H1 (cell line): ENCODE data around the gene CRIP1. TPM values are rescaled to one million over a fixed set of nuclear protein-coding genes. Genes with fewer than 3 reads are reported as not detected.

Experiments
- CTCF ChIA-PET: fragments of 300-600 bp; sonication (Branson Sonifier 250); formaldehyde crosslinking; loops from one replicate; lab custom pipeline; 2021; ENCODE audit not compliant: partially characterized antibody; lab: Charles Lee
- POLR2A ChIA-PET: fragments of 300-600 bp; sonication (Branson Sonifier 250); formaldehyde crosslinking; loops from one replicate; lab custom pipeline; 2021; ENCODE audit warnings: inconsistent platforms; ENCODE audit not compliant: partially characterized antibody; lab: Charles Lee
- DNase-seq, 2 experiments: peaks; one replicate each; pipeline versions ENCODE4 v3.0.0 to v3.0.0-alpha.2; 2010 to 2022; ENCODE audit warnings: low spot score in 2 of 2, low read depth in 1 of 2, mixed read lengths in 1 of 2
- FAIRE-seq: peaks from 2 replicates; lab custom pipeline; 2011; peaks lifted over from hg19 to GRCh38; lab: Jason Lieb, UNC
- H2AFZ ChIP-seq: 2 replicates; pipeline ENCODE4 v1.8.1; 2012; ENCODE audit warnings: low read length, inconsistent platforms
- H2AK5ac ChIP-seq: 2 replicates; pipeline ENCODE4 v1.6.1; 2013; ENCODE audit warnings: low read depth, low read length
- H2BK120ac ChIP-seq: replicated peaks from 2 replicates; pipeline ENCODE3; 2013; ENCODE audit warnings: low read depth, low read length, inconsistent platforms
- H2BK12ac ChIP-seq: 2 replicates; pipeline ENCODE4 v1.6.1; 2013; ENCODE audit warnings: low read depth, low read length
- H2BK15ac ChIP-seq: 2 replicates; pipeline ENCODE4 v1.6.1; 2013; ENCODE audit warnings: low read length
- H2BK20ac ChIP-seq: 2 replicates; pipeline ENCODE4 v1.6.1; 2013; ENCODE audit warnings: low read length
- H2BK5ac ChIP-seq: 2 replicates; pipeline ENCODE4 v1.6.1; 2013; ENCODE audit warnings: low read depth, low read length
- H3K14ac ChIP-seq: 2 replicates; pipeline ENCODE4 v1.6.1; 2013; ENCODE audit warnings: inconsistent platforms; ENCODE audit not compliant: insufficient read length
- H3K18ac ChIP-seq: 2 replicates; pipeline ENCODE4 v1.6.1; 2013; ENCODE audit warnings: low read length; ENCODE audit errors: extremely low read depth
- H3K23ac ChIP-seq: 2 replicates; pipeline ENCODE4 v1.6.1; 2013; ENCODE audit warnings: inconsistent platforms; ENCODE audit not compliant: insufficient read length
- H3K23me2 ChIP-seq: 2 replicates; pipeline ENCODE4 v1.6.1; 2013; ENCODE audit warnings: low read depth, low read length
- H3K27ac ChIP-seq: 2 replicates; pipeline ENCODE4 v1.6.1; 2011; ENCODE audit warnings: low read depth, low read length, inconsistent platforms
- H3K27me3 ChIP-seq, 4 experiments: replicated peaks in 1 of 4; 1 replicate in 1 of 4; 2 replicates in 3 of 4; pipeline versions ENCODE4 v1.6.1 to v1.8.1; 2011 to 2013; ENCODE audit warnings: low read length in 3 of 4, mild to moderate bottlenecking in 3 of 4, inconsistent platforms in 2 of 4, mixed read lengths in 2 of 4, moderate library complexity in 1 of 4; ENCODE audit not compliant: control insufficient read depth in 3 of 4, insufficient read depth in 3 of 4; ENCODE audit errors: extremely low read depth in 1 of 4
- H3K36me3 ChIP-seq, 4 experiments: 2 replicates each; pipeline versions ENCODE4 v1.6.1 to v1.8.1; 2011 to 2013; ENCODE audit warnings: mild to moderate bottlenecking in 4 of 4, low read length in 3 of 4, moderate library complexity in 2 of 4, control low read depth in 1 of 4, inconsistent platforms in 1 of 4; ENCODE audit not compliant: insufficient read depth in 4 of 4, control insufficient read depth in 2 of 4
- H3K4ac ChIP-seq: replicated peaks from 2 replicates; pipeline ENCODE3; 2013; ENCODE audit warnings: low read length, low read depth, mixed read lengths, inconsistent platforms; ENCODE audit not compliant: insufficient read length
- H3K4me1 ChIP-seq, 4 experiments: replicated peaks in 1 of 4; 1 replicate in 1 of 4; 2 replicates in 3 of 4; pipeline versions ENCODE4 v1.6.1 to v1.8.1; 2011 to 2013; ENCODE audit warnings: low read length in 3 of 4, inconsistent platforms in 2 of 4, mixed read lengths in 1 of 4; ENCODE audit not compliant: insufficient read depth in 4 of 4, control insufficient read depth in 3 of 4
- H3K4me2 ChIP-seq, 2 experiments: 2 replicates each; pipeline versions ENCODE4 v1.6.1 to v1.8.1; 2011 to 2013; ENCODE audit warnings: low read depth in 2 of 2, low read length in 2 of 2, control low read depth in 1 of 2, inconsistent platforms in 1 of 2, mild to moderate bottlenecking in 1 of 2; ENCODE audit not compliant: insufficient read depth in 1 of 2
- H3K4me3 ChIP-seq, 4 experiments: fragments of 200-600, 300-600 bp in 1 of 4; sonication (generic), shearing (Covaris generic), sonication (Bioruptor Twin) in 1 of 4; 2 replicates each; pipeline versions ENCODE4 v1.5.1 to v1.8.1; 2011 to 2016; ENCODE audit warnings: low read length in 4 of 4, low read depth in 3 of 4, control low read depth in 2 of 4, inconsistent platforms in 2 of 4, mild to moderate bottlenecking in 2 of 4, mixed read lengths in 1 of 4, moderate library complexity in 1 of 4; ENCODE audit not compliant: insufficient read depth in 2 of 4; ENCODE audit errors: extremely low read depth in 1 of 4
- H3K56ac ChIP-seq: replicated peaks from 2 replicates; pipeline ENCODE3; 2013; ENCODE audit warnings: low read depth, mild to moderate bottlenecking, mixed read lengths, low read length, inconsistent platforms; ENCODE audit not compliant: insufficient read length
- H3K79me1 ChIP-seq: 2 replicates; pipeline ENCODE4 v1.6.1; 2013; ENCODE audit warnings: low read depth, low read length, control low read depth
- H3K79me2 ChIP-seq, 2 experiments: 2 replicates each; pipeline versions ENCODE4 v1.6.1 to v1.8.1; 2012 to 2013; ENCODE audit warnings: low read length in 2 of 2, mild to moderate bottlenecking in 2 of 2, inconsistent platforms in 1 of 2; ENCODE audit not compliant: insufficient read depth in 2 of 2, control insufficient read depth in 1 of 2
- H3K9ac ChIP-seq, 4 experiments: replicated peaks in 1 of 4; 1 replicate in 1 of 4; 2 replicates in 3 of 4; pipeline versions ENCODE4 v1.6.1 to v1.8.1; 2011 to 2013; ENCODE audit warnings: low read depth in 3 of 4, low read length in 3 of 4, control low read depth in 2 of 4, mild to moderate bottlenecking in 2 of 4, moderate library complexity in 2 of 4, inconsistent platforms in 1 of 4; ENCODE audit errors: extremely low read depth in 1 of 4
- H3K9me3 ChIP-seq, 2 experiments: 2 replicates each; pipeline versions ENCODE4 v1.6.1 to v1.8.1; 2012 to 2013; ENCODE audit warnings: mild to moderate bottlenecking in 2 of 2, moderate library complexity in 2 of 2, control low read depth in 1 of 2, inconsistent platforms in 1 of 2, low read depth in 1 of 2, low read length in 1 of 2, mixed read lengths in 1 of 2; ENCODE audit not compliant: insufficient read depth in 2 of 2
- H4K20me1 ChIP-seq, 2 experiments: replicated peaks in 1 of 2; 2 replicates each; pipeline versions ENCODE3 to v1.8.1; 2011 to 2013; ENCODE audit warnings: inconsistent platforms in 2 of 2, low read length in 2 of 2, mild to moderate bottlenecking in 1 of 2; ENCODE audit not compliant: insufficient read depth in 2 of 2, control insufficient read depth in 1 of 2
- H4K5ac ChIP-seq: 2 replicates; pipeline ENCODE4 v1.6.1; 2013; ENCODE audit warnings: low read length, low read depth, mixed read lengths, inconsistent platforms; ENCODE audit not compliant: insufficient read length
- H4K8ac ChIP-seq: 2 replicates; pipeline ENCODE4 v1.8.0; 2013; ENCODE audit warnings: mild to moderate bottlenecking, moderate library complexity, low read length, inconsistent platforms; ENCODE audit not compliant: insufficient read depth; ENCODE audit errors: extremely low read depth
- H4K91ac ChIP-seq: replicated peaks from 2 replicates; pipeline ENCODE3; 2013; ENCODE audit warnings: low read length, mixed read lengths, inconsistent platforms; ENCODE audit not compliant: insufficient read length
- BACH1 ChIP-seq: IDR thresholded peaks from 2 replicates; pipeline ENCODE4 v1.6.1; 2012; ENCODE audit warnings: low read length, improper control_type of control experiment
- CREB1 ChIP-seq: IDR thresholded peaks from 2 replicates; pipeline ENCODE4 v1.6.1; 2012; ENCODE audit warnings: inconsistent platforms
- GTF2F1 ChIP-seq: IDR thresholded peaks from 2 replicates; pipeline ENCODE4 v1.6.1; 2012; ENCODE audit warnings: low read depth, low read length, improper control_type of control experiment, borderline replicate concordance
- JUN ChIP-seq: IDR thresholded peaks from 2 replicates; pipeline ENCODE4 v1.6.1; 2011; ENCODE audit warnings: low read depth, mild to moderate bottlenecking, improper control_type of control experiment, low read length
- WGBS, 2 experiments: shearing (Covaris generic) in 1 of 2; methylation state at CpG; one replicate each; pipeline versions ENCODE4 v1.1.6 to v1.1.7; 2013 to 2015; ENCODE audit warnings: low lambda C conversion rate in 2 of 2, mixed read lengths in 2 of 2, inconsistent platforms in 1 of 2, low coverage in 1 of 2, missing lambda C conversion rate in 1 of 2; ENCODE audit not compliant: insufficient replicate concordance in 2 of 2, insufficient coverage in 1 of 2, insufficient read length in 1 of 2; ENCODE audit errors: extremely low coverage in 1 of 2, missing lambda C conversion rate in 1 of 2; 5-methylcytosine and 5-hydroxymethylcytosine counted together
- polyA plus RNA-seq, 7 experiments: library from polyadenylated mRNA; depleted of rRNA in 3 of 7; stranded (reverse) in 5 of 7; unstranded in 2 of 7; fragments of >200 nt in 5 of 7; fragments of 200-250 nt in 2 of 7; gene quantifications; 1 replicate in 5 of 7; 2 replicates in 1 of 7; 4 replicates in 1 of 7; pipeline versions ENCODE4 v1.2.1 to v1.2.3, GENCODE V29; 2011 to 2013; ENCODE audit warnings: missing spikeins in 2 of 7, mixed read lengths in 2 of 7
- total RNA-seq: library from RNA; stranded (reverse); fragmentation: NEBNext Ultra II Directional; extraction: Animal tissue kit (Norgen Biotek cat#: 25700); gene quantifications from 2 replicates; pipeline ENCODE4 v1.2.1, GENCODE V29; 2021
- TF ChIP-seq, protein P1 (sequence below), 3 experiments: IDR thresholded peaks; 1 replicate in 2 of 3; 2 replicates in 1 of 3; pipeline versions ENCODE4 v1.5.1 to v1.6.1; 2011; ENCODE audit warnings: low read length in 3 of 3, mild to moderate bottlenecking in 3 of 3, inconsistent platforms in 2 of 3, low read depth in 1 of 3, moderate library complexity in 1 of 3; ENCODE audit not compliant: insufficient read depth in 1 of 3; ENCODE audit errors: control extremely low read depth in 1 of 3

CRIP1 gene
- total and polyA plus RNA-seq, 2 of the 8 experiments (the other 6 are each of a cell fraction or from before 2014, with no cell fraction given), result 1.2 to 2.2 TPM

DNA sequence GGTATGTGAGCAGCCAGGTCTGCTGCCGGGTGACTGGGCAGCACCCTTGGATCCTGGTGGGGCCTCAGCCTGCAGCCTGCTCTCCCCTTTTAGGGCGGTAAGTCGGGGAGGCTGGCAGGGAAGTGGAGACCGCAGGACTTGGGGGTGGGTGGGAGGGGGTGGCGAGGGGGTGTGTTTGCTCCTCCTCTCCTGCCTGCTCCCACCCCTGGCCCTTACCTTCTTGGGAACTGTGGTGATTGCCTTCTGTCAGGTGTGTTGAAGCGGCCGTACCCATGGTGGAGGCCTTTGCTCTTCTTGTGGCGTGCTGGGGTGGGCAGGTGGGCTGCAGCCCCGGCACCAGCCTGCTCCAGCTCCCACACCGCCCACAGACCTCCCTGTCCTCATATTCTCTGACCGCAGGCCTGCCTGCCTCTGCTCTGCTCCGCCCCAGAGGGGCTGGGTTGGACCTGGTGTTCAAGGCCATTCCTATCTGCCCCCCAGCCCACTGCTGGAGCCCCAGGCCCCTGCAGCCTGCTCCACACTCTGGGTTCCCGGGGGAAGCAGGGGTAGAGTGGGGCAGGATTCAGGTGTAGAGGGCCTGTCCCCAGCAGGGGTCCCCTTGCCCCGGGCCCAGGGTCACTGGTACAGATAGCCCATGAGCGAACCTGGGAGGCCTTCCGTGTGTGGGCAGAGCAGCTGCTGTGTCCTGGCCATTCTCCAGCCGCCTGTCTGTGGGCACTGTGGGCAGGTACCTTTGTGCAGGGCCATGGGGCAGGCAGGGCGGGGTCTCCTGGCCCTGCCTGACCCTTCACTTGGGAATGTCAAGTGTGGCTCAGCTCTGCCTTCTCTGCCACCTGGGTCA is 9.5 kb downstream of the CRIP1 start:
- no peak overlapping the region for H2BK5ac ChIP-seq
- no peak for TF ChIP-seq GTF2F1
- TF ChIP-seq CREB1, result no peak
- TF ChIP-seq, protein P1, sequence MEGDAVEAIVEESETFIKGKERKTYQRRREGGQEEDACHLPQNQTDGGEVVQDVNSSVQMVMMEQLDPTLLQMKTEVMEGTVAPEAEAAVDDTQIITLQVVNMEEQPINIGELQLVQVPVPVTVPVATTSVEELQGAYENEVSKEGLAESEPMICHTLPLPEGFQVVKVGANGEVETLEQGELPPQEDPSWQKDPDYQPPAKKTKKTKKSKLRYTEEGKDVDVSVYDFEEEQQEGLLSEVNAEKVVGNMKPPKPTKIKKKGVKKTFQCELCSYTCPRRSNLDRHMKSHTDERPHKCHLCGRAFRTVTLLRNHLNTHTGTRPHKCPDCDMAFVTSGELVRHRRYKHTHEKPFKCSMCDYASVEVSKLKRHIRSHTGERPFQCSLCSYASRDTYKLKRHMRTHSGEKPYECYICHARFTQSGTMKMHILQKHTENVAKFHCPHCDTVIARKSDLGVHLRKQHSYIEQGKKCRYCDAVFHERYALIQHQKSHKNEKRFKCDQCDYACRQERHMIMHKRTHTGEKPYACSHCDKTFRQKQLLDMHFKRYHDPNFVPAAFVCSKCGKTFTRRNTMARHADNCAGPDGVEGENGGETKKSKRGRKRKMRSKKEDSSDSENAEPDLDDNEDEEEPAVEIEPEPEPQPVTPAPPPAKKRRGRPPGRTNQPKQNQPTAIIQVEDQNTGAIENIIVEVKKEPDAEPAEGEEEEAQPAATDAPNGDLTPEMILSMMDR (IDR thresholded peaks at IDR 0.05; ENCODE audit: control extremely low read depth in 1 of 3, insufficient read depth in 1 of 3, low read depth in 1 of 3, low read length in 3 of 3), result no peak
- no peak for TF ChIP-seq JUN
- TF ChIP-seq BACH1, result no peak
- no peak overlapping the region for H4K5ac ChIP-seq
- H3K4me2 ChIP-seq, result no peak overlapping the region
- H2BK15ac ChIP-seq, result no peak overlapping the region
- H3K4me3 ChIP-seq, result no peak overlapping the region
- no peak overlapping the region for H2BK12ac ChIP-seq
- no peak overlapping the region for H2BK120ac ChIP-seq
- H3K4me1 ChIP-seq, result peaks cover 0 to 3% (median 0%) of the 10 kb centered on the region in 4 experiments; a peak in 3 of 7 replicates
- no peak overlapping the region for H3K18ac ChIP-seq
- ChIA-PET POLR2A (no interaction called here), CTCF (interaction anchor here (0.7 to 1.3 kb wide), 3 partner anchors 10 to 15 kb away, joined by 3 to 6 read pairs (median 3); no protein-coding TSS in a partner anchor)
- no peak overlapping the region for H3K4ac ChIP-seq
- no peak overlapping the region for H3K27ac ChIP-seq
- H2AK5ac ChIP-seq, result no peak overlapping the region
- H3K9ac ChIP-seq, result no peak overlapping the region
- no peaks in the 10 kb centered on the region for H3K27me3 ChIP-seq
- no peaks in the 10 kb centered on the region; the same call in 1 of the 2 replicates for H3K23me2 ChIP-seq
- DNase-seq (no peak), FAIRE-seq (no peak)
- no peak overlapping the region for H3K14ac ChIP-seq
- 84% methylated on average over 13 of the region's 18 CpGs; no CpG with 5 or more reads in 1 of the 2 experiments for WGBS, 2 experiments
- H3K79me2 ChIP-seq, result no peaks in the 10 kb centered on the region
- H4K91ac ChIP-seq, result no peak overlapping the region
- H4K20me1 ChIP-seq, result peaks cover 0 to 9% of the 10 kb centered on the region in 2 experiments
- no peaks in the 10 kb centered on the region for H3K79me1 ChIP-seq
- H2BK20ac ChIP-seq, result no peak overlapping the region
- no peaks in the 10 kb centered on the region; a peak in 2 of 8 replicates for H3K36me3 ChIP-seq
- H3K23ac ChIP-seq, result no peak overlapping the region
- no peak overlapping the region for H4K8ac ChIP-seq
- no peak overlapping the region for H2AFZ ChIP-seq
- H3K9me3 ChIP-seq, result no peaks in the 10 kb centered on the region
- H3K56ac ChIP-seq, result no peak overlapping the region
